H9 (cell line): ENCODE measurements around the gene TIAM1. TPM values are rescaled to one million over a fixed set of nuclear protein-coding genes. Genes with fewer than 3 reads are reported as not detected.

Experiments used
- DNase-seq: peaks from one replicate; pipeline ENCODE4 v3.0.0-alpha.2; 2017
- H2AFZ ChIP-seq: one replicate; pipeline ENCODE4 v1.6.1; 2013; ENCODE audit warnings: mild to moderate bottlenecking, low read length, control low read depth, moderate library complexity
- H2AK5ac ChIP-seq: 2 replicates; pipeline ENCODE4 v1.6.1; 2013; ENCODE audit warnings: low read length, control low read depth, mixed read lengths; ENCODE audit not compliant: insufficient read length
- H2BK120ac ChIP-seq: one replicate; pipeline ENCODE4 v1.6.1; 2013; ENCODE audit warnings: low read depth, mild to moderate bottlenecking, low read length, control low read depth, inconsistent platforms; ENCODE audit not compliant: poor library complexity, severe bottlenecking
- H2BK12ac ChIP-seq: 2 replicates; pipeline ENCODE4 v1.6.1; 2013; ENCODE audit warnings: low read length, control low read depth, mixed read lengths, low read depth; ENCODE audit not compliant: insufficient read length
- H2BK15ac ChIP-seq: 2 replicates; pipeline ENCODE4 v1.6.1; 2013; ENCODE audit warnings: low read depth, low read length, control low read depth
- H2BK20ac ChIP-seq: one replicate; pipeline ENCODE4 v1.6.1; 2013; ENCODE audit warnings: low read depth, mild to moderate bottlenecking, low read length, control low read depth, inconsistent platforms; ENCODE audit not compliant: poor library complexity, severe bottlenecking
- H2BK5ac ChIP-seq: 2 replicates; pipeline ENCODE4 v1.6.1; 2013; ENCODE audit warnings: low read length, control low read depth, mixed read lengths; ENCODE audit not compliant: insufficient read length
- H3K14ac ChIP-seq: 2 replicates; pipeline ENCODE4 v1.6.1; 2013; ENCODE audit warnings: low read length, control low read depth; ENCODE audit not compliant: insufficient read depth
- H3K18ac ChIP-seq: 2 replicates; pipeline ENCODE4 v1.6.1; 2013; ENCODE audit warnings: low read depth, mild to moderate bottlenecking, mixed read lengths, low read length, control low read depth; ENCODE audit not compliant: insufficient read length
- H3K23ac ChIP-seq: 2 replicates; pipeline ENCODE4 v1.6.1; 2013; ENCODE audit warnings: low read length, control low read depth, mixed read lengths, low read depth; ENCODE audit not compliant: insufficient read length
- H3K23me2 ChIP-seq: 2 replicates; pipeline ENCODE4 v1.6.1; 2013; ENCODE audit warnings: low read depth, mild to moderate bottlenecking, mixed read lengths, low read length, control low read depth; ENCODE audit not compliant: insufficient read length, poor library complexity, severe bottlenecking
- H3K27ac ChIP-seq: 2 replicates; pipeline ENCODE4 v1.5.1; 2013; ENCODE audit warnings: low read length, control low read depth, mixed read lengths, low read depth; ENCODE audit not compliant: insufficient read length
- H3K27me3 ChIP-seq: 2 replicates; pipeline ENCODE4 v1.6.1; 2013; ENCODE audit warnings: low read length, control low read depth, inconsistent platforms; ENCODE audit not compliant: insufficient read depth
- H3K4ac ChIP-seq: 2 replicates; pipeline ENCODE4 v1.6.1; 2013; ENCODE audit warnings: low read depth, mild to moderate bottlenecking, control low read depth, inconsistent platforms, low read length, moderate library complexity
- H3K4me1 ChIP-seq: 2 replicates; pipeline ENCODE4 v1.6.1; 2013; ENCODE audit warnings: low read length, control low read depth, inconsistent platforms; ENCODE audit not compliant: insufficient read depth
- H3K4me2 ChIP-seq: 2 replicates; pipeline ENCODE4 v1.6.1; 2013; ENCODE audit warnings: low read length, control low read depth, mixed read lengths; ENCODE audit not compliant: insufficient read length, insufficient read depth
- H3K56ac ChIP-seq: 2 replicates; pipeline ENCODE4 v1.6.1; 2013; ENCODE audit warnings: low read depth, mild to moderate bottlenecking, mixed read lengths, low read length, control low read depth; ENCODE audit not compliant: insufficient read length
- H3K79me1 ChIP-seq: 2 replicates; pipeline ENCODE4 v1.6.1; 2013; ENCODE audit warnings: low read depth, mild to moderate bottlenecking, moderate library complexity, low read length, control low read depth, inconsistent platforms; ENCODE audit not compliant: insufficient read depth, poor library complexity, severe bottlenecking
- H3K79me2 ChIP-seq: 2 replicates; pipeline ENCODE4 v1.6.1; 2013; ENCODE audit warnings: low read length, control low read depth, inconsistent platforms; ENCODE audit not compliant: insufficient read depth
- H3K9ac ChIP-seq: 2 replicates; pipeline ENCODE4 v1.6.1; 2013; ENCODE audit warnings: low read length, control low read depth, mixed read lengths; ENCODE audit not compliant: insufficient read length; ENCODE audit errors: extremely low read depth
- H3K9me3 ChIP-seq: one replicate; pipeline ENCODE4 v1.6.1; 2013; ENCODE audit warnings: low read depth, low read length, inconsistent platforms; ENCODE audit not compliant: control insufficient read depth
- H3T11ph ChIP-seq: one replicate; pipeline ENCODE4 v1.6.1; 2013; ENCODE audit warnings: mild to moderate bottlenecking, low read length, control low read depth, inconsistent platforms
- H4K20me1 ChIP-seq: one replicate; pipeline ENCODE4 v1.6.1; 2013; ENCODE audit not compliant: control insufficient read depth, insufficient read length, insufficient read depth
- H4K5ac ChIP-seq: 2 replicates; pipeline ENCODE4 v1.6.1; 2013; ENCODE audit warnings: low read depth, mild to moderate bottlenecking, mixed read lengths, low read length, control low read depth; ENCODE audit not compliant: insufficient read length
- H4K8ac ChIP-seq: replicated peaks from 2 replicates; pipeline ENCODE4 v1.6.1; 2013; ENCODE audit warnings: low read length, control low read depth, mixed read lengths, low read depth; ENCODE audit not compliant: insufficient read length
- H4K91ac ChIP-seq: 2 replicates; pipeline ENCODE4 v1.6.1; 2013; ENCODE audit warnings: low read depth, mild to moderate bottlenecking, moderate library complexity, mixed read lengths, low read length, control low read depth; ENCODE audit not compliant: insufficient read length
- H3K27ac Mint-ChIP-seq, 3 experiments: 2 replicates in 2 of 3; 3 replicates in 1 of 3; pipeline ENCODE4 v1.8.0; 2020 to 2021; ENCODE audit warnings: mixed read lengths in 3 of 3, mild to moderate bottlenecking in 1 of 3, moderate library complexity in 1 of 3
- H3K27me3 Mint-ChIP-seq: 2 replicates; pipeline ENCODE4 v1.8.0; 2021; ENCODE audit warnings: low read depth, mild to moderate bottlenecking, moderate library complexity, mixed read lengths
- H3K36me3 Mint-ChIP-seq, 3 experiments: 2 replicates in 2 of 3; 3 replicates in 1 of 3; pipeline ENCODE4 v1.8.0; 2020 to 2021; ENCODE audit warnings: low read depth in 3 of 3, mixed read lengths in 3 of 3; ENCODE audit not compliant: insufficient read depth in 1 of 3
- H3K4me1 Mint-ChIP-seq, 2 experiments: 2 replicates each; pipeline ENCODE4 v1.8.0; 2020; ENCODE audit warnings: mixed read lengths in 2 of 2
- H3K4me3 Mint-ChIP-seq, 2 experiments: 2 replicates in 1 of 2; 3 replicates in 1 of 2; pipeline ENCODE4 v1.8.0; 2020 to 2021; ENCODE audit warnings: mild to moderate bottlenecking in 2 of 2, mixed read lengths in 2 of 2, moderate library complexity in 1 of 2
- H3K9me3 Mint-ChIP-seq, 2 experiments: 2 replicates in 1 of 2; 3 replicates in 1 of 2; pipeline ENCODE4 v1.8.0; 2020; ENCODE audit warnings: mild to moderate bottlenecking in 2 of 2, mixed read lengths in 2 of 2, moderate library complexity in 1 of 2
- CTCF ChIP-seq: fragments of 200-600 bp; sonication (generic); conservative IDR thresholded peaks from 3 replicates; pipeline ENCODE4 v1.8.0; 2021; ENCODE audit warnings: antibody characterized with exemption, mild to moderate bottlenecking
- WGBS: extraction: QIAGEN DNeasy Blood & Tissue Kit; methylation state at CpG from one replicate; pipeline ENCODE4 v1.1.7; 2013; ENCODE audit warnings: missing lambda C conversion rate, low lambda C conversion rate, mixed read lengths; ENCODE audit not compliant: insufficient read length; ENCODE audit errors: extremely low coverage; 5-methylcytosine and 5-hydroxymethylcytosine counted together
- total RNA-seq: library from RNA; stranded (reverse); gene quantifications from 2 replicates; pipeline ENCODE4 v1.2.1, GENCODE V29; 2021

Gene TIAM1
- total RNA-seq, 1 experiment from 2014 or later, result 23.1 TPM

- Histone ChIP-seq H3K79me2 (no peaks in the 10 kb centered on the region), H2AFZ (no peak overlapping the region), H3K18ac (no peak overlapping the region), H2AK5ac (no peak overlapping the region), H3K9ac (no peak overlapping the region), H2BK12ac (no peak overlapping the region), H3K4me1 (no peaks in the 10 kb centered on the region; the same call in 1 of the 2 replicates), H3K14ac (no peak overlapping the region), H4K20me1 (no peaks in the 10 kb centered on the region), H2BK15ac (no peak overlapping the region), H3K4me2 (no peak overlapping the region), H3T11ph (no peak overlapping the region), H3K56ac (no peak overlapping the region), H2BK5ac (no peak overlapping the region), H3K23ac (no peak overlapping the region), H3K23me2 (no peaks in the 10 kb centered on the region), H2BK20ac (no peak overlapping the region), H3K79me1 (no peaks in the 10 kb centered on the region), H2BK120ac (no peak overlapping the region), H3K27me3 (no peaks in the 10 kb centered on the region), H3K9me3 (no peaks in the 10 kb centered on the region), H4K8ac (no peak overlapping the region), H4K5ac (no peak overlapping the region), H3K4ac (no peak overlapping the region), H3K27ac (no peak overlapping the region), H4K91ac (no peak overlapping the region)
- Mint-ChIP-seq H3K27me3 (no peaks in the 10 kb centered on the region), H3K9me3 (peaks cover 3 to 15% of the 10 kb centered on the region in 2 experiments; a peak in 4 of 5 replicates), H3K4me3 (no peak overlapping the region), H3K36me3 (peaks cover 0 to 6% (median 3%) of the 10 kb centered on the region in 3 experiments; a peak in 4 of 7 replicates), H3K4me1 (peaks cover 18 to 22% of the 10 kb centered on the region in 2 experiments), H3K27ac (no peak overlapping the region)
- TF ChIP-seq CTCF, result no peak
- no CpG with 5 or more reads among the region's 5 CpGs for WGBS
- no peak for DNase-seq
These were observed 53.3 kb downstream of the TIAM1 start for GRCh38 chr21:31290765-31291164.
